ENCODE results near the gene INHA.

The INHA gene

GRCh38 chr2:219559156-219559915, 12.8 kb upstream of the INHA start:
- no peak for DNase-seq (ENCODE audit: low spot score)

GRCh38 chr2:219560037-219560892, 11.8 kb upstream of the INHA start:
- no peak for DNase-seq (ENCODE audit: low spot score)

DNA sequence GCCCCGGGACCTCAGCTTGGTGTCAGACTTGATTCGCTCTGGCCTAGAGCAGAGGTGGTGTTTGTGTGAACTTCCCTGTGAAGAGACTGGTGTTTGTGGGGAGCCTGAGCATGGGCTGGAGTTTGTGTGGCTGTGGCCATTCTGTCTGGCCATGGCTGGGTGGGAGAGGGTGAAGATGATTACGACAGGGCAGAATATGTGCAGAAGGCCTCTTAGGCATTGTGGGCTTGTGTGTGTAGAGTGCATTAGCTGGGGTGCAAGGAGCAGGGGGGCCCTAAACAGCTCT, 11.3 kb upstream of the INHA start:
- DNase-seq (ENCODE audit: low spot score) = no peak

- no peak for DNase-seq (ENCODE audit: low spot score)
Measured at GRCh38 chr2:219561179-219562048, 10.7 kb upstream of the INHA start.

GRCh38 chr2:219562049-219563020, 9.8 kb upstream of the INHA start:
- DNase-seq (ENCODE audit: low spot score) = no peak

- no peak for DNase-seq (ENCODE audit: low spot score)
Measured at GRCh38 chr2:219563271-219563928, 8.7 kb upstream of the INHA start.

- DNase-seq (ENCODE audit: low spot score) = no peak
Measured at GRCh38 chr2:219565130-219566080, 6.7 kb upstream of the INHA start.

DNA sequence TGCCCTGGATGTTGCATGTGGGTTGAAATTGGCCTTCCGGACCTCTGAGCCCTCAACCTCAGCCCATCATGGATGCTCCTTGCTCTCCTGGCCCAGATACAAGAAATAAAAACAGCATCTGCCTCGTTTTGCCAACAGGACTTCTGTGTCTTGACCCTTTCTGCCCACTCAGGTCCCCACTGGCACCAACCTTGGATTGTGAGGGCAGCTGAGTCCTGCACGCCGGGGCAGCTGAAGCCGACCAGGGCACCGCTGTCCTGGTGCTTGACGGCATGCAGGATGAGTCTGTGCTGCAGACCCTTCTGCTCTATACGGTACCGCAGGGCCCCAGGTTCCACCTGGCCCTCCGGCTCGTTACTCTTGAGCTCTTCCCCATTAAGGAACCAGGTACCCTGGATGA, 5.5 kb upstream of the INHA start:
- no peak for DNase-seq (ENCODE audit: low spot score)

- DNase-seq (ENCODE audit: low spot score) = no peak
Measured at GRCh38 chr2:219567131-219567530, 5.0 kb upstream of the INHA start.

DNA sequence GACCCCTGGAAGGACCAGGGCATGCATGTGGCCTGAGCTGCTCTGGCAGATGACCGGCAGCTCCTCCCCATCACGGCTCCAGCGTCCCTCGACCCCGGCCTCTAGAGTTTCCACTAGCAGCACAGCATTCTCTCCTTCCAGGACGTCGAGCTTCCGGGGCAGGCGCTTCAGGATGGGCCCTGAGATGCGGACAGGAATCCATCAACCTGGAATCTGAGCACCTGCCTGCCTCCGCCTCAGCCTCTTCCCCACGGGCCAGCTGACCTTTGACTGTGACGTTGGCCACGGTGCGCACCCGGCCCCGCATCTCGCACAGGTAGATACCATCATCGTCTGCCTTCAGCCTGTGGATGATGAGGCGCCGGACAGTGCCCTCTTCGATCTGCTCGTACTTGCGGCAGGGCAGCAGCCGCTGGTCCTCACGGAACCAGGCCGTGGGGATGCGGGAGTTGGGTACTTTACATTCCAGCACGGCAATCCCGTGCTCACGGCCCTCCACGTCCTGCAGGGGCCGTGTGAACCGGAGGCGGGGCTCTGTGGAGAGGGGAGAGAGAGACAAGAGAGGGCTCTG, 4.2 kb upstream of the INHA start:
- no peak for DNase-seq (ENCODE audit: low spot score)

GRCh38 chr2:219569041-219569440, 3.1 kb upstream of the INHA start:
- no peak for DNase-seq (ENCODE audit: low spot score)

DNA sequence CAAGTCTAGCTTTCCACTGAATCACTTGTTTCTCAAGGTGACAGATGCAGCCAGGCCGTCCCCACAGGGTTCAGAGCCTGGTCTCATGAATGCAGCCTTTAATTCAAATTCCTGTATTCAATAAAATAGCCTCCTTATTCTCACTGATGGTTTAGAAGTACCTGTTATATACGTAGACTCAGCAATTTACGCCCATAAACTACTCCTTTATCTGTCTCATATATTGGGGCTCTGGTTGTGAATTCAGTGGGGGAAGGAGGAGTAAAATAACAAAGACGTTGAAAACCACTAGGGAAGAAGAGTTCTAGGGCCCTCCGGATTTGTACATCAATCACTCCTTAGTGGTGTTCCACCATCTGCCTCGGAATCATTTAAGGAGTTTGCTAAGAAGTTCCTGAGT, 2.5 kb upstream of the INHA start:
- no peak for DNase-seq (ENCODE audit: low spot score)

DNA sequence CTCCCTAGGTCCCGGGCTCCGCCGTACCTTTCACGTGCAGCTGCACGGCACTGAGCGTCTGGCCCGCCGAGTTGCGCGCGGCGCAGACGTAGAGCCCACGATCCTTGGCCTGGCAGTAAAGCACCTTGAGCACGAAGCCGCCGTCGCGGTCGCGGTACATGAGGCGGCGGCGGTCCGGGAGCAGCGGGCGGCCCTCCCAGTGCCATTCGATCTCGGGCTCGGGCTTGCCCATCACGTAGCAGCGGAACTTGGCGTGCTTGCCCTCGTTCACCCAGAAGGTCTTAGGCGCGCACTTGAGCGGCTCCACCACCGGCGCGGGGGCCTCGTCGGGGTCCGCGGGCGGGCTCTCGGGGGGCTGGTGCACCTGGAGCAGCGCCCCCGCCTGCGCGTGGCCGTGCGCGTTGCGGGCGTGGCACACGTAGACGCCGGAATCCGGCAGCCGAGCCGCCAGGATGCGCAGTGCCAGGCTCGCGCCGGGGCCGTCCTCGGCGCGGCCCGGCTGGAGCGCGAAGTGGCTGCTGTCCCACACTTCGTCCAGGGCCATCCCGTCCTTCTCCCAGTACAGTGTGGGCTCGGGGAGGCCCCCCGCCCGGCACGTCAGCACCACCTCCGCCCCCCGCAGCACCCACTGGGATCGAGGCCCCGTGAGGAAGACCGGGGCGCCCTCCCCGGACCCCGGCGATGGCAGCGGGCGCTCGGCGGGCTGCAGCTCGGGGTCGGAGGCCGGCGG, 1.8 kb upstream of the INHA start:
- DNase-seq (ENCODE audit: low spot score) = no peak

DNA sequence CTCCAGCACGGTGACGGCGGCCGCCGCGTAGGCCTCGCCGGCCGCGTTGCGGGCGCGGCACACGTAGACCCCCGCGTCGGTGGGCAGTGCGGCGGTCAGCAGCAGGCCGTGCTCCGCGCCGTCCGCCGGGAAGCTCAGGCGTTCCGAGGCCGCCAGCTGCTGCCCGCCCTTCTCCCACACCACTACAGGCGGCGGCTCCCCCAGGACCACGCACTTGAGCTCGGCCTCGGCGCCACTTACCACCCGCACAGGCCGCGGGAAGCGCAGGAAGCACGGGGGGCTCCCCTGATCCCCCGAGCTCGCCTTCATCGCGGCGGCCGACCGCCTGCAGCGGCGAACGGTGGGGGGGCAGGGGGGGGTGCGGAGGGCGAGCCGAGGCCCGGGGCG, 1.2 kb upstream of the INHA start:
- DNase-seq (ENCODE audit: low spot score) = no peak

DNA sequence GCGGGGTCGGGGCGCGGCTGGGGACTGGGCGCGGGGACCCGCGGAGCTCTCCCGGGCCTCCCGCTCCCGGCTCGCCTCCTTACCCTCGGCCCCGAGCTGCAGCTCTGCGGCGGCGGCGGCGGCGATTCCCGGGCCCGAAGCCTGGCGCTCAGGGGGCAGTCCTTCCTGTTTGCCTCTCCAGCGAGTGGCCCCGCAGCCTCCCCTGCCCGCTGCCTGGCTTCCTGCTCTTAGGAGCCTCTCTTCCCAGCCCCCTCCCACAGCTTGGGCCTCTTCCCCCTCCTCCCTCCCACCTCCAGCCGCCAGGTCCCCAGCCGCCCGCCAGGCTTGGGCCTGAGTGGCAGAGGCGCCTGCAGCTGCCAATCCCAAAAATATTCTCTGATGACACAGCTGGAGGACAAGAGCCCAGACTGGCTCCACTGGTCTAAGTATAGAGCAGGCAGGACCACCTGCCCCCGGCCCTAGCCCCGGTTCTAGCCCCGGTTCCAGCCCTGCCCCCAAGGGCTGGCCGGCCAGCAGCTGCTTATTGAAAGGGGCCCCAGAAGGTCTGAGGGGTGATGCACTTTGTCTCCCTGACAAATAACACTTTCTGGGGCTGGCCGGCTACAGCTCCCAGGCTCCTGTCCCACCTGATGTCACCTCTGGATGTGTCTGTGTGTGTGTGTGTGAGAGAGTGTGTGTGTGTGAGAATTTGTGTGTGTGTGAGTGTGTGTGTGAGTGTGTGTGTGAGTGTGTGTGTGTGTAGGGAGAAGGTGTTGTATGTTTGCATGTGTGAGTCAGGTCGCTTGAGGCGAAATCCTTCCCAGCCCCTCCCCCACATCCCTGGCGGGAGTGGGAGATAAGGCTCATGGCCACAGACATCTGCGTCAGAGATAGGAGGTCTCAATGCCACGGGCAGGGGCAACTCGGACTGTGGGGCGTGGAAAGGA, 536 bp upstream of the INHA start, which contains the start of gene OBSL1:
Gene OBSL1 (minus strand): TSS at position 229 of the 926 bp plus-strand sequence. CDS start 307 bp downstream, outside the sequence.
- DNase-seq (ENCODE audit: low spot score) = peak; percentile 67

DNA sequence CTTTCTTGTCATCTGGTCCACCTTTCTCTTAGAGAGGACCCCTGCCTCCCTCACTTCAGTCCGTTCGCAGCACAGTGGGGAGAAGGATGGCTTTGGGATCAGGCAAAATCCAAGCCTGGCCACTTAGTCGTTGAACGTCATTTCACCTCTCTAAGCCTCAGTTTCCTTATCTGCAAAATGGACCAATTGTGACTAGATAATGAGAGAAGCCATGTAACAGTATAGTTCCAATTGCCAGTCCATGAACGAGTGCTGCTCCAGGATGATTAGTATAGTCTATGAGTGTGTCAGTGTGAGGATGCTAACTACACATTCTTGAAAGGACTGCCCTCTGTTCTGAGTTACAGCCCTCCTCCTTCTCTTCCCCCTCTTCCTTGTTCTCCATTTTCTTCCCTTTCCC, 1.1 kb downstream of the INHA start:
- no peak for DNase-seq (ENCODE audit: low spot score)
